Stimulated activated CD8-positive, alpha-beta memory T cell treated with anti-CD3 and anti-CD28 coated beads, Interleukin-4, amount 100 ng/mL, for 4 hours (primary cell): ENCODE measurements around the gene MAGI1.

Source experiments
- DNase-seq, 2 donors: peaks; one replicate each; pipeline ENCODE4 v3.0.0-alpha.2; 2020; ENCODE audit warnings: low read depth in 2 of 2, low spot score in 1 of 2

Gene MAGI1

DNA sequence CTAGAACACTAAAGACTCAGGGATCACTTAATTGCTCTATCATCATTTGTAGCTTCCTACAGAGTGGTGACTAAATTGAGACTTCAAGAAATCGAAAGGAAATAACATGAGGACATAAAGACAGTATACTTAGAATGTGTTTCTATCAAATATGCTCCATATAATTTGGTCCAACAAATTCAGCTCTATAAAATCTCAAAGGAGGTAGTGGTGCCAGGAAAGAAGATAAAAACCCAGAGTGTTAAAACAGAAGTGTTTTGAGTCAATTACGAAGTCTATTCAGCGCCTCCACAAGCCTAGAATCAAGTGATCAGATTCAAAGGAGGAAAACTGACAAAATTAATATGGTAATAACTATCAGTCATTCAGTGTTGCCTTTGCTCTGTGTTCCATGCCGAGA is 22.9 kb downstream of the MAGI1 start:
- DNase-seq, result no peak

DNA sequence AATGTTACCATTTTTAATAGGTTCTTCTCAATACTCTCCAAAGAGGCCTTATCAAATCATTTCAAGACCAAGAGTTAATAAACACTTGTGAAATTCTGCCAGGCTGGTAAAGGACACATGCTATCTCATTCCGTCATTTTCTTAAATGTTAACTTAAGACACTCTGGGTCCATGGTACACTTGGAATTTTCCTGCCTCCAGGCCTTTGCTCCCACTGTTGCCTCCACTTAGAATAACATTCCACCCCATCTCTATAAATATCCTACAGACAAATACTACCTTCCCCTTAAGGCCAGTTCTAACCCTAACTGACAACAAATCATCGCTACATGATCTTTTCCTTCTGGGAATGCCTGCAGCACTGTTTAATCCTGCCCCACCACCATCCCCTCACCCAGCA is 24.1 kb downstream of the MAGI1 start:
- DNase-seq, result no peak

DNA sequence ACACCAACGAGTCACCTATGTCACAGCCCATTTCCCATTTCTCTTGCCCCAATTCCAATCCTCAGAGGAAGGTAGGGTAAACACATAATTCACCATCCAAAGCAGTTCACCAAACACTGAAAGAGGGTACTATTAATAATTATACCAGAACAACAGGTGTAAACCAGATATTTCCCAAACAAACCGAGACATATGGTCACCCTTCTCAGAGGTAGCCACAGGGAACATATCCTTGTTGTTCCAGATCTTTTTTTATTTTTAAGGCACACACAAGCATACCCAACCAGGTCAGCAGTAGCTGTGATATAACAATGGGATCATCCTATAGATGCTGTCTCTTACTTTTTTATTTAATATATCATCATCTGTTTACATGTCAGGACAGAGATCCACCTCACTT is 24.7 kb downstream of the MAGI1 start:
- DNase-seq, result no peak

DNA sequence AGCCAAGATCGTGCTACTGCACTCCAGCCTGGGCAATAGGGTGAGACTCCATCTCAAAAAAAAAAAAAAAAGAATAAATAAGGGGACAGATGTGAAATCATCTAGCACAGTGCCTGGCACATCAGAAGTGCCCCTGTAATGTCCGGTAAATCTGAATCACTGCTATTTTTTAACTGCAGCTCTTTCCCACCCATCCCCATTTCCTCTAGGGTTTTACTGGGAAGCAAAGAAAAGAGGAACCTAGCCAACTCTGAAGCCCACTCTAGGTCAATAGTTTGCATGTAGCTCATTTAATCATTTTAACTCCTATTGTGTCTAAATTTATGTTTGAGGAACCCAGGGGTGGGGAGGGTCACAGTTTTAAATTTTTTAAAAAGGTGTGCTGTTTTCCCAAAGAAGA is 26.0 kb downstream of the MAGI1 start:
- DNase-seq, result no peak

GRCh38 chr3:66010739-66011655 is 27.7 kb downstream of the MAGI1 start:
- no peak for DNase-seq

- no peak for DNase-seq
Observed at GRCh38 chr3:66010348-66010738, 28.4 kb downstream of the MAGI1 start.

- DNase-seq, result no peak
Observed at GRCh38 chr3:66004244-66004643, 34.5 kb downstream of the MAGI1 start.

DNA sequence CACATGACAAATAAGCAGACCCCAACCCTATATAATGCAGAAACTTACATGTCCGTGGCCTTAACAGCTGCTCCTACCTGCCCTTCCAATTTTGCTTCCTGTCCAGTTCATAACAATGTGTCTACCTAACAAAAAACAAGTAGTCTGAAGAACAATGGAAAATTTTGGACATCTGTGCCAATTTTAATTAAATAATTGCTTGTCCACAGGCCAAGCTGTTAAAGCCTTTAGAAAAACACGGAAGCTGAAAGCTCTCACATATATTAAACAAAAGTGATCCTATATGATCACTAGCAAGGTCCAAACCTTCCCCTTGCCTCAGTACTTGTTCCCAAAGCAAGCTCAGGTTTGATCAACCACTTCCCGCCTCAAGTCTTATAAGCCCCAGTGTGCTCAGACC is 37.1 kb downstream of the MAGI1 start:
- no peak for DNase-seq

GRCh38 chr3:66000506-66000905 is 38.2 kb downstream of the MAGI1 start:
- no peak for DNase-seq

- DNase-seq, result no peak
Observed at GRCh38 chr3:65999606-66000005, 39.1 kb downstream of the MAGI1 start.

DNA sequence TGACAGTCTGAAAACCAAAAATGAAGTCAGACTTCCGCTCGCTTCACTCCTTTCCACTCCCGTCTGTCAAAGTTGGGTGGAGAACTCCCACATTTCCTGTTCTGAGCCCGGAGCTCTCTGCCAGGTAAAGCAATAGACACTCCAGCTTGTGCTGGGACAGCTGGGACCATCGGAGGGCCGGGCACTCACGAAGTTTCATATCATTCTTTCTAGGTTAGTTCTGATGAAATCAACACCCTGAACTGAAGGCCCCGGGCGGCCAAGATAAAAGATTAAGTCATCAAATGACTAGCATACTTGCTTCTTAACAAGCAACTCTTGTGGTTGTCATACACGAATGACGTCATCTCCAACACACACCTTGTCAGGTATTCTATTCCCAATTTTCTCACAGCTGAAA is 42.1 kb downstream of the MAGI1 start:
- no peak for DNase-seq

- no peak for DNase-seq
Observed at GRCh38 chr3:65995515-65995914, 43.2 kb downstream of the MAGI1 start.

DNA sequence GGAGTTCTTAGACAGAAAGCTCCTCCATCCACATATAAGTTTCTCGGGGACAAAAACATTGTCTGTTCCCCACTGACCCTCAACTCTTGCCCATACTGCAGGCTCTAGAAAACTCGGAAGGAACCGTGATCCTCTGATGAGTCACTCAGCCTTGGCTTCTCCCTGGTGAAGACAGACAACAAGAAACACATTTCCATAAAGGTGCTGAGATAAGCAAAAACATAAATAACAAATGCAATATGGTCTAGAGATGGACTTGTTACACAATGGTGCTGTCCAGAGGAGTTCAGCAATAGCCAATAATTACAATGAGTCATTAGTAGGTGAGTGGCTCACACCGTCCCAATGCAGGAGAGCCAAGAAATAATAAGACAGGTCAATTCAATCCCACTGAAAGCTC is 43.7 kb downstream of the MAGI1 start:
- DNase-seq, result no peak

GRCh38 chr3:65993134-65993900 is 45.4 kb downstream of the MAGI1 start:
- no peak for DNase-seq

DNA sequence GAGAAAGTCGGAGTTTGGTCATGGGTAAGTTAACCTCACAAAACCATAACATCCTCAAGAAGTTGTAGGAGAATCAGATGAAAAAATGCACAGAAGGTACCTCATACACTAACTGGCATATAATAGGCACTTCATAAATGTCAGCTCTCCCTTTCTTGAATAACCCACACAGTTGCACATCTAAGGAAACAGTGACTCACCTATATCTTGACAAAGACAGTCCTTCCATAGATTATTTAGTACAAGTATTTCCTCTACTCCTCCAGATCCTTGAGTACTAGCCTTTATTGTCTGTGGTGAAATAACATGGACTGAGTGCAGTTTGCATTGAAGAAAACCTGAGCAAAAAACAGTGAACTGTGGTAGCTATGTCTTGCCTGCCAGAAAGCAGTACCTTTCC is 46.6 kb downstream of the MAGI1 start:
- no peak for DNase-seq

GRCh38 chr3:65988411-65989180 is 50.1 kb downstream of the MAGI1 start:
- DNase-seq, result no peak

GRCh38 chr3:65986285-65986684 is 52.4 kb downstream of the MAGI1 start:
- DNase-seq, result no peak

GRCh38 chr3:65984975-65985374 is 53.7 kb downstream of the MAGI1 start:
- no peak for DNase-seq

DNA sequence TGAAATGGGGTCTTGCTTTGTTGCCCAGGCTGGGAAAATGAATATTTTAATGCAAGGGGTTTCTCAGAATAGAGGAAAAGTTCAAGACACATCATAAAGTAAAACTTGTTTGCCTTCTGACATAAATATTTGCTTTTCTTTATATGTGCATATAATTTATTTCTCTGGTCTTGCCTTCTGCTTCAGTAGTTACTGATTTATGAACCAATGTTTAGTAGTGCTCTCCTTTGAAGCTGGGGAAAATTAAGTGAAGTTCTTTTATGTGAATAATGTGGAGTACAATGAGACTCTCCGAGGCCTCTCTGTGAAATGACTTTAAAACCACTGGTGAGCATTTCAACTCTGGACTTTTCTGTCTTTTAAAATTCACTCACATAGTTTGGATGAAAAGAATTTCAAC is 55.6 kb downstream of the MAGI1 start:
- DNase-seq, result no peak

DNA sequence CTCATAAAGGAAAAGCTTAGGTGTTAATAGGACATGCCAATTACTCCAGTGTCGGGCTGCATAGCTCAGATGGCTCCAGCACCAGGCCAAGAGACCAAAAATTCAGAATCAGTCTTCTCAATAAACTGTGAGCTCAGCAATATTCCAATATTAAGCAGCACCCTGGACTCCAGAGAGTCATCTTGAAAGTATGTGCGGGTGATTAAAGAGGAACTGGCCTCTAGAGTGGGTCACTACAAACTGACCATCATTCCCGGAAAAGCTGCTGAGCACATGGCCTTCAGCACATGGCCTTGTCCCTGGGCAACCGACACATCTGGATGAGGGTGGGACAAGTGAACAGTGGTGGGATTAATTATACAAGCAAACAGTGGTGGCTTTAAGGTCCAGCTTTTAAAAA is 59.0 kb downstream of the MAGI1 start:
- no peak for DNase-seq

GRCh38 chr3:65979162-65979561 is 59.6 kb downstream of the MAGI1 start:
- DNase-seq, result no peak

GRCh38 chr3:65978116-65978515 is 60.6 kb downstream of the MAGI1 start:
- DNase-seq, result no peak
